Measurements from ENCODE around the gene MKRN1.

Gene MKRN1

DNA sequence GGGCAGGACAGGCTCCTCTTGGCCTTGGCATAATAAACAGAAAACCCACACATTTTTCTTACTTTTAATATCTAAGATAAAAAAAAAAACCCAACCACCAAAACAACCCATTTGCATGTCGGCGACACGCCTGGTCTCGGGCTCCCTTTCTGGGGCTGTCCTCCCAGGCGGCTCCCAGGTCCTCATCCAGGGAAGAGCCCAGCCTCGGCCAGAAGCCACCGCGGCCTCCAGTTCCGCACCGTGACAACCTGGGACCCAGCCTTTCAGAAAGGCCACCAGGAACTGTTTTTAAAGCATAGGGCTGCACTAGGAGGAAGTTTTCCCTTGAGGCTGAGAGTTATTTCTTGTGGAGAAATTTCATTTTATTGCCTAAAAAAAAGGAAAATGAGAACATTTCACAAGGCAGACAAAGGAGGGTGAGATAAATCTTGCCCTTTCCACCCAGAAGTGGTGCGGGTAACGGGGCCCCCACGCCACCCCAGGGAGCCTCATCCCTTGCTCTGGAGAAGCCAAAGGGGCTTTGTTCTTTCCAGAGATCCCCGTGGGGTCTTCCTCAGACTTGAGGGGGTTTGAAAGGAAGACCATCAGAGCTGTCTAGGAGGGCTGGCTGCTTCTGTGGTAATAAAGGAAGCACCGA is 39.2 kb upstream of the MKRN1 start:
- TF ChIP-seq EZH2 (IDR thresholded peaks at IDR 0.05; ENCODE audit: borderline replicate concordance, low read length) (no peak), CTCF (IDR thresholded peaks at IDR 0.05; ENCODE audit: low read length) (no peak)
- H3K4me3 ChIP-seq (ENCODE audit: low read depth, low read length, poor library complexity, severe bottlenecking) = no peak overlapping the region
- H3K79me2 ChIP-seq (ENCODE audit: insufficient read depth, low read length) = no peaks in the 10 kb centered on the region
- H4K20me1 ChIP-seq (ENCODE audit: insufficient read depth, low read length) = no peaks in the 10 kb centered on the region
- H3K9ac ChIP-seq (ENCODE audit: low read length) = no peak overlapping the region
- H3K27me3 ChIP-seq (ENCODE audit: insufficient read depth, low read length) = peaks cover 9% of the 10 kb centered on the region; the same call in 1 of the 2 replicates
- no peaks in the 10 kb centered on the region for H3F3A ChIP-seq (ENCODE audit: insufficient read depth, low read length)
- H3K9me2 ChIP-seq (ENCODE audit: low read depth, low read length) = no peaks in the 10 kb centered on the region
- H3K4me1 ChIP-seq (ENCODE audit: insufficient read depth, low read length, severe bottlenecking) = no peaks in the 10 kb centered on the region
- no peaks in the 10 kb centered on the region for H3K9me3 ChIP-seq (ENCODE audit: low read length)
- H3K36me3 ChIP-seq (ENCODE audit: insufficient read depth, low read length) = no peaks in the 10 kb centered on the region
- no peak overlapping the region for H3K4me2 ChIP-seq (ENCODE audit: low read length)
- H2AFZ ChIP-seq (ENCODE audit: low read length) = no peak overlapping the region
- no peak overlapping the region for H3K27ac ChIP-seq (ENCODE audit: low read depth, low read length, poor library complexity, severe bottlenecking)

DNA sequence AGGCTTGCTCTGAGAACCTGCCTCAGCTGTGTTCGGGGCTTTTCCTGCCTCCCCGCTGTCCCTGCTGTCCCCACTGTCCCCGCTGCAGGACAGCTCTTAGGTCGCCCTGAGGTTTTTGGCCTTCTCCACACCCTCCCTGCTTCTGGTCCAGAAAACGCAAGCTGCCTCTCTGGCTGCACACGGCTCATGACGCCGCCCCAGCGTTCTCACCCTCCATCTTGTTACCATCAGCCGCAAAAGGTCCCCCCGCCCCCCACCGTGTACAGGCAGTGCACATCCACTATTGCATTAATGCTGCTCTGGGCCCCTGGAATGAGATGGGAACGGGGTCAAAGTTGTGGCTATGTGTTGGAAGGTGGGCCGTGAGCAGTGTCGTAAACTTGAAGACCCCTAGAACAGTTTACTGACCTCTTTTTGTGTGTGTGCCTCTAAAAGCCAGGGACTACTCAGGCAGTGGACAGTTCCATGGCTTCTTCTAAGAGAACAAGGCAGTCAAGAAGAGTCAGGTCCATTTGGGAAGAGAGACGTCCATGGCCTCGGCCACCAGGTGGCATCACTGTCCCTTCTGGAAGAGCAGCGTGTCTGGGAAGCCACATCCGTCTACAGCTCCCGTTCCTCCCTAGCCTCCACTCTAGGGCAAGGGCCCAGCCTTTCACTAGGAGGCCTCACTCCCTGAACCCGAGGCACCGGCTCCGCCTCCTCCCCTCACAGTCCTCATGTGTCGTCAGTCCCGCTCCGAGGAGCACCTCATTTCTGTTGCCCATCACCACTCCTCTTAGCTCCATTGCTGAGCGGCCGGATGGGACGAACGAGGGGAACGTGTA is 38.5 kb upstream of the MKRN1 start:
- TF ChIP-seq CTCF (IDR thresholded peaks at IDR 0.05; ENCODE audit: low read length) (peak; percentile 76; the same call in 1 of the 2 replicates), EZH2 (IDR thresholded peaks at IDR 0.05; ENCODE audit: borderline replicate concordance, low read length) (no peak)
- Histone ChIP-seq H3K4me2 (ENCODE audit: low read length) (no peak overlapping the region), H3K27ac (ENCODE audit: low read depth, low read length, poor library complexity, severe bottlenecking) (no peak overlapping the region), H3K36me3 (ENCODE audit: insufficient read depth, low read length) (no peaks in the 10 kb centered on the region), H4K20me1 (ENCODE audit: insufficient read depth, low read length) (no peaks in the 10 kb centered on the region), H3K9me3 (ENCODE audit: low read length) (no peaks in the 10 kb centered on the region), H3K9ac (ENCODE audit: low read length) (no peak overlapping the region), H3K79me2 (ENCODE audit: insufficient read depth, low read length) (no peaks in the 10 kb centered on the region), H2AFZ (ENCODE audit: low read length) (no peak overlapping the region), H3K4me3 (ENCODE audit: low read depth, low read length, poor library complexity, severe bottlenecking) (no peak overlapping the region), H3K4me1 (ENCODE audit: insufficient read depth, low read length, severe bottlenecking) (no peaks in the 10 kb centered on the region), H3F3A (ENCODE audit: insufficient read depth, low read length) (no peaks in the 10 kb centered on the region), H3K9me2 (ENCODE audit: low read depth, low read length) (no peaks in the 10 kb centered on the region), H3K27me3 (ENCODE audit: insufficient read depth, low read length) (peaks cover 9% of the 10 kb centered on the region; the same call in 1 of the 2 replicates)

DNA sequence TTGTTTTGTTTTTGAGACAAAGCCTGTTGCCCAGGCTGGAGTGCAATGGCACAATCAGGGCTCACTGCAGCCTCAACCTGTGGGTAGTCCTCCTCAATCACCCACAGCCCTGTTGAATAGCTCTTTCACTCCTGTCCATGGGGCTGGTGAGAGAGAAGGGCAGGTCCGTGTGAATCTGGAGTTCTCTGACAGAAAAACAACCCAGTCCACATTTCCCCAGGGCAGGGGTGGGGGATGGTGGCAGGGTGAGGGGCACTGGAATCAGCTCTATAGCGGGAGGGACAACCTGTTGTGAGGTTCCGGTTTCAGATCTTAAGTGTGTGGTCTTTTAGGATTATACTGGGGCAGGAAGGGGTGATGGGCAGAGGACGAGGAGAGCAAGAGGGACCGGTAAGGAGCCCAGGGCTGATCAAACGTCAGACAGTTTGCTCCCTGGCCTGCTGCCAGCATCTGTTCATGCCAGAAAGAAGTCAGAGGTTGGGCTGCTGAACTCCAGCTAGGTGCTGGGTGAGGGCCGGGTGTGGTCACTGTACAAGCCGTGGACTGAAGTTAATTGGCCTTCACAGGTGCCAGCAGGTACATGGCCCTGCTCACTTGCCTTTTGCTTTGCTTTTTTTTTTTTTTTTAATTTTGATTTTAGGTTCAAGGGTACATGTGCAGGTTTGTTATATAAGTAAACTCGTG is 33.2 kb upstream of the MKRN1 start:
- peaks cover 5% of the 10 kb centered on the region; the same call in 1 of the 2 replicates for H3K27me3 ChIP-seq (ENCODE audit: insufficient read depth, low read length)
- no peaks in the 10 kb centered on the region for H3F3A ChIP-seq (ENCODE audit: insufficient read depth, low read length)
- no peak overlapping the region for H3K4me2 ChIP-seq (ENCODE audit: low read length)
- no peaks in the 10 kb centered on the region for H3K36me3 ChIP-seq (ENCODE audit: insufficient read depth, low read length)
- H3K27ac ChIP-seq (ENCODE audit: low read depth, low read length, poor library complexity, severe bottlenecking) = no peak overlapping the region
- no peak overlapping the region for H3K4me3 ChIP-seq (ENCODE audit: low read depth, low read length, poor library complexity, severe bottlenecking)
- H3K9ac ChIP-seq (ENCODE audit: low read length) = no peak overlapping the region
- no peaks in the 10 kb centered on the region for H3K4me1 ChIP-seq (ENCODE audit: insufficient read depth, low read length, severe bottlenecking)
- H3K79me2 ChIP-seq (ENCODE audit: insufficient read depth, low read length) = no peaks in the 10 kb centered on the region
- H4K20me1 ChIP-seq (ENCODE audit: insufficient read depth, low read length) = no peaks in the 10 kb centered on the region
- TF ChIP-seq EZH2 (IDR thresholded peaks at IDR 0.05; ENCODE audit: borderline replicate concordance, low read length) (no peak), CTCF (IDR thresholded peaks at IDR 0.05; ENCODE audit: low read length) (no peak)
- no peak overlapping the region for H2AFZ ChIP-seq (ENCODE audit: low read length)
- no peaks in the 10 kb centered on the region for H3K9me3 ChIP-seq (ENCODE audit: low read length)
- no peaks in the 10 kb centered on the region for H3K9me2 ChIP-seq (ENCODE audit: low read depth, low read length)

Data from OCI-LY1 (cell line).